DND-41 (cell line): ENCODE results near the gene DNM3.

Source experiments
- CTCF ChIP-seq: IDR thresholded peaks from 2 replicates; pipeline ENCODE4 v1.5.1; 2012; ENCODE audit warnings: borderline replicate concordance, low read length, moderate library complexity, mild to moderate bottlenecking; ENCODE audit not compliant: poor library complexity, severe bottlenecking; ENCODE audit errors: extremely low read depth
- EZH2 ChIP-seq: IDR thresholded peaks from 3 replicates; pipeline ENCODE4 v1.6.1; 2012; ENCODE audit warnings: borderline replicate concordance, low read depth, mild to moderate bottlenecking, moderate library complexity, low read length, inconsistent platforms; ENCODE audit not compliant: severe bottlenecking

DNA sequence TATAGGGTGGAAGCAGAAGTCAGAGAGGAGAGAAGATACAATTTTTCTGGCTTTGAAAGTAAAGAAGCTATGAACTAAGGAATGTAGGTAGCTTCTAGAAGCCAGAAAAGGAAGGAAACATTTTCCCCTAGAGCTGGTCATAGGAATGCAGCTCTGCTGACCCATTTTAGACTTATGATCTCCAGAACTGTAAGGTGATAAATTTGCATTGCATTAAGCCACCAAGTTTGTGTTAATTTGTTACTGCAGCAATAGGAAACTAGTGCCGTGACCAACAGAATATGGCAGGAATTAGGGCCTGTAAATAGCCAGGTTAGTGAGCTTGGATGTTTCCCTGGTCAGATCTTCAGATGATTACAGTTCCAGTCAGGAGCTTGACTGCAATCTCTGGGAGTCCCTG is 334.9 kb downstream of the DNM3 start:
- TF ChIP-seq CTCF (no peak), EZH2 (no peak)
